Activated T-cell treated with anti-CD3 and anti-CD28 coated beads, Interleukin-2, amount 50 U/mL, for 1 hour (primary cell): Measurements from ENCODE around the gene SERTAD4.
"Not testable (repeated sequence)": the region's sequence is repeated elsewhere in the genome, so short reads cannot be mapped to it uniquely, and the experiment has no call there.

ENCODE experiments used
- DNase-seq: peaks from one replicate; pipeline ENCODE4 v3.0.0-alpha.2; 2020

Gene SERTAD4

GRCh38 chr1:210232511-210233215, at the start of gene SERTAD4:
TSS of gene SERTAD4 (plus strand) at chr1:210232796. CDS start at chr1:210237961, 5,165 bp downstream.
- no peak for DNase-seq

- no peak for DNase-seq
Measured at GRCh38 chr1:210185063-210185462, 47.5 kb upstream of the SERTAD4 start.

GRCh38 chr1:210187849-210188606, 44.6 kb upstream of the SERTAD4 start:
- not testable (repeated sequence) for DNase-seq

- DNase-seq: no peak
Measured at GRCh38 chr1:210189426-210189825, 43.2 kb upstream of the SERTAD4 start.

GRCh38 chr1:210195635-210196160, 36.9 kb upstream of the SERTAD4 start:
- no peak for DNase-seq

GRCh38 chr1:210196266-210196665, 36.3 kb upstream of the SERTAD4 start:
- not testable (repeated sequence) for DNase-seq

- DNase-seq: no peak
Measured at GRCh38 chr1:210198840-210199239, 33.8 kb upstream of the SERTAD4 start.

GRCh38 chr1:210200124-210200736, 32.4 kb upstream of the SERTAD4 start:
- no peak for DNase-seq

- no peak for DNase-seq
Measured at GRCh38 chr1:210201681-210202080, 30.9 kb upstream of the SERTAD4 start.

- DNase-seq: no peak
Measured at GRCh38 chr1:210207597-210208450, 24.8 kb upstream of the SERTAD4 start.

- DNase-seq: no peak
Measured at GRCh38 chr1:210213335-210213734, 19.3 kb upstream of the SERTAD4 start.

GRCh38 chr1:210214573-210215409, 17.8 kb upstream of the SERTAD4 start:
- DNase-seq: no peak

- no peak for DNase-seq
Measured at GRCh38 chr1:210217482-210217881, 15.1 kb upstream of the SERTAD4 start.

- no peak for DNase-seq
Measured at GRCh38 chr1:210218047-210218446, 14.5 kb upstream of the SERTAD4 start.

- no peak for DNase-seq
Measured at GRCh38 chr1:210222340-210223006, 10.1 kb upstream of the SERTAD4 start.

GRCh38 chr1:210223226-210223904, 9.2 kb upstream of the SERTAD4 start:
- DNase-seq: no peak

- DNase-seq: no peak
Measured at GRCh38 chr1:210228158-210228557, 4.4 kb upstream of the SERTAD4 start.

GRCh38 chr1:210230149-210230695, 2.4 kb upstream of the SERTAD4 start:
- no peak for DNase-seq

GRCh38 chr1:210231846-210232510, 618 bp upstream of the SERTAD4 start:
- DNase-seq: no peak

- no peak for DNase-seq
Measured at GRCh38 chr1:210233216-210233494, 559 bp downstream of the SERTAD4 start.
